Hematopoietic multipotent progenitor cell (in vitro differentiated cells): ENCODE results near the gene CLEC18B. TPM values are rescaled to one million over a fixed set of nuclear protein-coding genes. Genes with fewer than 3 reads are reported as not detected.
"Not testable (repeated sequence)": the region's sequence is repeated elsewhere in the genome, so short reads cannot be mapped to it uniquely, and the experiment has no call there.

Experiments
- DNase-seq, 3 donors: peaks; one replicate each; pipeline ENCODE4 v3.0.0-alpha.2; 2011 to 2015; ENCODE audit warnings: low read depth in 2 of 3, low spot score in 2 of 3
- total RNA-seq: library from RNA; depleted of rRNA; stranded (reverse); fragments of >200 nt; gene quantifications from one replicate; pipeline ENCODE4 v1.2.3, GENCODE V29; 2012

CLEC18B gene
- not detected for total RNA-seq

DNA sequence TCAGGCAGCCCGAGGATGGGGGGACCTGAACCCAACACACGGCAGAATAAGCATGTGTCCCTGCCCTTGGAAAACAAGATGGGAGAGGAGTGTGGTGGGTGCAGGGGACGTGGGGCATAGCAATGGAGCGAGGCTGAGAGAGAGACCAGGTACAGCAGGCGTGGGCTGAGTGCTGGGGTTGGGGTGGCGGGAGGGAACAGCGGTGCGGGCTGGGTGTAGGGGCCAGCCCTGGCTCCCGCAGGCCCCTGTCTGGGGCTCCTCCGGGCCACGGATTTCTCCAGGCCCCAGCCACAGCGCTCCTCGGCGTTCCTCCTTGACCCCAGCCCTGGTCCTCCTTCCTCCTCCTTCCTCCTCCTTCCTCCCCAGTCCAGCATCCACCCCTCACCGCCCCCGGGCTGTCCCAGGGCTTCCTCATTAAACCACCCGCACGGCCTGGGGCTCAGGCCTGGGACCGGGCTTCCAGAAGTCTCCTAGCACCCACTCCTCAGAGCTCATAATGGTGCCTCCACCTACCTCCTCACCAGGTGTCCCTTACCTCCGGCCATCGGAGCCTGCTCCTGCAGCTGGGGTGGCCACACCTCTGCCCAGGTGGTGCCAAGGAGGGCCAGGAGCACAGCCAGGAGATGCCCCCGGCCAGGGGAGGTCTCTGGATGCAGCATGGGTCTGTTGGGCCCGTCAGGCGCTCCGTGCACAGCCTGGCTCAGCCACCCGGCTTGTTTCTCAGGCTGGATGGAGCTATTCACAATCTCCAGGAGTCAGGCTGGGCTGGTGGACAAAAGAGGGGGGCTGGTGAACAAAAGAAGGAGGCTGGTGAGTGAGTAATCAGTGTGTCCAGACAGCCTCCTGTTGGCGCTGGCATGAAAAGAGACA is at the start of gene CLEC18B:
CLEC18B (minus strand) TSS at position 867 of the 870 bp plus-strand sequence; CDS start at position 659, 208 bp downstream.
- not testable (repeated sequence) for DNase-seq

DNA sequence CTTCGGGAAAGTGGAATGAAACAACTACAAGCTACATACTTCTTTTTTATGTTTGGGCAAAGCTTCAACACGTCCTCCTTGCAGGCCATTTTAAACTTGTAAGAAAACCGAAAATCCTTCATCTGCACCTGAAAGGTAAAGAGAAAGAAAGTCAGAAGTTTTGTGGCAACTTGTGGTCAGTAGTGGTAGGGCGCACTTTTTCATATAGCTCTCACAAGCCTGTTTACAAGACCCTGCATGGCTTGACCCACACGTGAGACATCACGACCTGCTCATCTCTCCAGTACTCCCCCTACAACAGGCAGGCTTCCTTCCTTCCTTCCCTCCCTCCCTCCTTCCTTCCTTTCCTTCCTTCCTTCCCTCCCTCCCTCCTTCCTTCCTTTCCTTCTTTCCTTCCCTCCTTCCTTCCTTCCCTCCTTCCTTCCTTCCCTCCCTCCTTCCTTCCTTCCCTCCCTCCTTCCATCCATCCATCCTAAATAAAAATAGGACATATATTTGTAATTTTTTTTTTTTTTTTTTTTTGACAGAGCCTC is 48.7 kb upstream of the CLEC18B start:
- DNase-seq, result no peak

DNA sequence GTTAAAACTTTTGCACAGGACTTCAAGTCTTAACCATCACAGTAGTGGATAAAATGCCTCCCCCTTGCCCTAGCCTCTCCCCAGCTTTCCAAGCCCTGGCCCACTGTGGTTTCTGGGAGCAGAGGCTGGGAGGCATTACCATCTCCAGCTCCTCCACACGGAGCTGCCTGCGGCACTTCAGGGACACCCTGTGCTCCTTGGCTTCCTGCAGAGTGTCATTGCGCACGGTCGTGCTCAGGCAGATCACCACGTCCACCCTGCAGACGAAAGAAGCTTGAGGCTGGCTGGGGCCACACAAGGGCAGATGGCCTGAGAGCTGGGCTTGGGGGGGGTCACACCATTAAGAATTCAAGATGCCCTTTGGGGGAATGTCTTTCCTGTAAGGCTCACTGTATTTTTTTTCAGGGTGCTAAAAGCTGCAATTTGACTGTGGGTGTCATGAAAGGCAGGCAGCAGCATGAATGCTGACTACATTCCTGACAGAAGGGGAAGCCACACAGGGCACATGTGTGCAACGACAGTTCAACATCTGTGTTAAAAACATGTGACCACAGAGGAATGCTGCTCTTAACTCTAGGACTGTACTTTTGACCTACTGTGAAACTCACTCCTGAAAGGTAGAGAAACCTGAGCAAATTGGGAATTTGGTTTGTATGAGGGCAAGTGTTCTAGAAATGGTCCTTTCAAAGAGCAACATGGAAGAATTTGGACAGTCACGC is 47.7 kb upstream of the CLEC18B start:
- no peak for DNase-seq

DNA sequence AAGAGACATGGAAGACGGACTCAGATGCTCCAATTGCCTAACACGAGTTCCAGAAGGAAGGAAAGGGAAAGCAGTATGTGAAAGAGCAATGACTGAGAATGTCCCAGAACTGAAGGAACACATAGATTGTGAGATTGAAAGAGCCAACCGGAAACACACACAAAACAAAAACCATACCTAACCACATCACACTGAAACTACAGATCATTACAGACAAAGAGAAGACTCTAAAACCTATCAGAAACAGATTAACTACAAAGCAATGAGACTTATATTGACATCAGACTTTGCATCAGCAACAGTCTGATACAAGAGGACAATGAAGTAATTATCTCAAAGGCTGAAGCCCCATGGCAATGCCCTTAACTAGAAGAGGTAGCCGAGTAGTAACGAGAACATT is 45.6 kb upstream of the CLEC18B start:
- no peak for DNase-seq

DNA sequence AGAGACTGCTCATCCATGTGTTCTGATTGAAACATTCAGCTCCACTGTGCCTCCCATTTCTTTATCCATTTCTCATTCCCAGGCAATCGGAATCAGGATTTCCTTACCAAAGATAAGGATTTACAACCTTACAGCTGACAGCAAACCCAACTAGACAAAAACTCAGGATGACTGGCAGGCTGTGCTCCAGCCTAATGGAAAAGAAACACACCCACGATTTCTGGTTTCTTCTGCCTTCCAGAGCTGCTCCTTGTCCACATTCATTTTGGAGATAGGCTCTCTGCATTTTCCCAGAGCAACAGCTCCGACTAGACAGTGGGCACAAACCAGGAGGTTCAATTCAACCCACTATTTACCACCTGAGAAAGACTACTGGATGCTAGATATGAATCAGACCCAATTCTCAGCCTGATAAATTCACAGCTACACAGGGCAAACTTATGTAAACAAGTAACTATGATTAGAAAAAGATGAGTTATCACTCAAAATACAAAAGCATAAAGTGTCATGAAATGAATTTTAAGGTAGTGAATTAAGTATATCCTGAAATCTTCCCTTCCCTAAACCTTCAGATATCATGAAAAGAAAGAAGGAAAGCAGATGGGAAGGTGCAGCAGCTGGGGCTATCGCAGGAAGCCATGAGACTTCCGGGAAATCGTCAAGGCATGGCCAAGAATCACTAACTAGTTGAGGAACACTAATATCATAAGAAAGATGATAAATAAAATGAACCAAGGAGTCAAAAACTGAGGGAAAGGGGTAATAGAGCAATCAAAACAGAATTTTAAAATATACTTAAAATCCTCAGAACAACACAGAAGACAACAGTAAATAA is 44.8 kb upstream of the CLEC18B start:
- DNase-seq, result no peak

DNA sequence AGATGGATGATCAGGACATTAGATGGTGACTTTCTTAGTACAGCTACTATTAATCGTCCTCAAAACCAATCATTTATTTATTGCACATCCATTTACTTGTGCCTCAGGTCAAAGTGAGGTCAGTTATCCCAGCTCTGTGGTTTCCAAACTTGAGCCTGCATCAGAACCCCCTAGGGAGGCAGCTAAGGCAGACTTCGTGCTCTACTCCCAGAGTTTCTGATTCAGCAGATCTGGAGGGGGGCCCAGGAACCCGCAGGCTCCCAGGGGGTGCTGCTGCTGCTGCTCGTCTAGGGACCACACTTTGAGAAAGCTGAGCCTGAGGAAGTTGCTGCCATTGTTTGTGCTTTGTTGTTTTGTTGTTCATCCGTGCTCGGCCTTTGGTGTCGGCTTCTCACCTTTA is 44.0 kb upstream of the CLEC18B start:
- no peak for DNase-seq

DNA sequence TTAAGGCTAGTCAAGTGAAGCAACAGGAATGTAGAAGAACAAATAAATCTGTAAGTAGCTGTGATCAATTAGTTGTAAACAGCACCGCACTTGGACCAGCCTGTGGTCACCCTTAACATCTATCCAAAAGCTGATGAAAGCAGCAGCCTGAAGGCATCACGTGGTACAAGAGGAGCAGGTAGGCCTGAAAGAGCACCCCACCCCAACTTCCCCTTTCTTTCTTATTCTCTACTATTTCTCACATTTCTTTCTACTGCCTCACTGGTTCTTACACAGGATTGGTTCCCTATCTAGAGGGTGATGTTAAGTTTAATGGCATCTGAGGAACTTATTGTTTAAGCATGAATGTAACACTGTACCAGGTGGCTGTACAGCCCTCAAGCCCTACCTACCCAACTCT is 42.6 kb upstream of the CLEC18B start:
- DNase-seq, result no peak

DNA sequence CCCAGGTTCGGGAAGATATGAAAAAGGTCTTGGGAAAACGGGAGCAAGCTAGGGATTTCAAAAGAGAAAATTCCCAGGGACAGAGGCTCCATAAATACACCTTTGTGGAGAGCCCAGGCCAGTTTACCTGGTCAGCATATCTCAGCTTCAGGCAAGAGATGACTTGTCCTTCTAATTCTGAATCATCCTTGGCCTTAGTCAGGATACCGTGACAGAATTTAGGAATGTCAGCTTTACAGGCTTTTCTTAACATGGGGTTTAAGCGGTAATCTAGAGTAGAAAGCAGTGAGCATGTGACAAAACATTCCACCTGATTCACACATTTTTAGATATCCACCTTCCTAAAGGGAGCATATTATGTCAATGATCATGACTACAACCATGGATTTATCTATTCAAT is 41.1 kb upstream of the CLEC18B start:
- no peak for DNase-seq

DNA sequence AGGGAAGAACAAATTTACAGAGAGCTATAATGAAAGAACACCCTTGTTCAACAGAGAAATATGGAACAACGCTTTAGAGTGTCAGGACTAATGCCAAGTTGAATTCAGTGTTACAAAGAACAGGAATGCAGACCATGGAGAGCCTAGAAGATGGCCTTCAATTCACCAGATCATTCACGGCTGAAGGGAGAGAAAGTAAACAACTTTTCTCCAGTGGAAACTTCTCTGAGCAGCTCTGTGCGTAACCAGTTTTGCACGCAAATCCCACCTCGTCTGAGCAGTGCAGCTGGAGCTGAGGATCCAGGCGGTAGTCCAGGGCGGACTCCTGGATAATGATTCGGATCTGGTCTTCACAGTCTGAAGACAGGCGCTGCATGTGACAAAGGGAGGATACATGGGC is 40.5 kb upstream of the CLEC18B start:
- no peak for DNase-seq

DNA sequence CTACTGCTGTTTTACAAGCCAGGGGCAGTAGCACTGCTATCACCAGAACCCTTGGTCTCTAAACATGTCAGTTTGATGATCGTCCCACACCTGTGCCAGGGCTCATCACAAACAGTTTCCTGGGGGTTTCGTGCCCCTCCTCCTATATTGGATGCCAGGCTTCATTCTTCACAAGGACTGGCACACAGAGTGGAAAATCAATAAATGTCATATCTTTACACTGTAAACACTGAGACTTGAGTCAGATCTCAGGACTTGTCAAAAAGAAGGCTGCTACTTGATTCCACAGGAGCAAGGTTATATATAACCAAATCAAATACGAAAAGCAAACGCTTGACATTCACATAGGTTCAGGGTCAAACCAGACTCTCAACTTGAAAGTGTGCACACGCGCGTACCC is 39.3 kb upstream of the CLEC18B start:
- DNase-seq, result no peak

DNA sequence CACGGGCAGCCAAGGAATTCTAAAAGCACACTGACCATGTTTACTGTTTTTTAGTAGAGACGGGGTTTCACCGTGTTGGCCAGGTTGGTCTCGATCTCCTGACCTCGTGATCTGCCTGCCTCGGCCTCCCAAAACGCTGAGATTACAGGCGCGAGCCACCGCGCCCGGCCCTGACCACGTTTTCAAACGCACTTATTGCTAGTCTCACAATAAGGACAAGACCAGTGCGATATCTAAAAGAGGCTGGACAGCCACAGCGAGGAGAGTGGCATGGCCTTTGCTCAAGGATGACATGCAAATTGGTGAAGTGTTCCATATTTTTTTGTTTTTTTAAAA is 35.0 kb upstream of the CLEC18B start:
- DNase-seq, result no peak

DNA sequence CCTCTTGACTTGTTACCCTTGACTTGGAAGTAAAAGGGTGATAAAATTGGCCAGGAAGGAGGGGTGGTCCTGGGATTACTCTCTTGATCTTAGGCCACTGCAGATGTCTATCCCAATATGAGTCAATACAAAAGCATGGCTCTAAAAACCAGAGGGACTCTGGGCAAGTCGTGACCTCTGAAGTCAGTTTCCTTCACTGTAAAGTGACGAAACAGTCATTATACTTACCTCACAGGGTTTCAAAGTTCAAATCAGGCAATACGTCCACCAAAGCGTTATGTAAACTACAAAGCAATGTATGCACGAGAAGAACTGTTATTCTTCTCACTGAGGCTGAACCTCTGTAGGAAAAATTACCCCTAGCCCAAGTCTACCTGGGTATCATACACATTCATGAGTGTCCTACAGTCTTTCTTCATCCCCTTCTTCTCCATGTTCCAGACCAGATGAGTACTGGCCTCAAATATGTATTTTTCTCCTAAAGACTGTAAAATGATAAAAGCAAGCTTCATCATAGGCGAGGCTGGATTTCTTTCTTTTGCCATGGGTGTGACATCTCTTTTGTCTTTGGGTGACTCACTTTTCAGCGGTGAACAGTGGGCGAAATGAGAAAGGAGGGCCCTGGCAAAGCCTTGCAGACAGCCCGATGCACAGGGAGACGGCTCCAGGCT is 34.5 kb upstream of the CLEC18B start:
- no peak for DNase-seq

DNA sequence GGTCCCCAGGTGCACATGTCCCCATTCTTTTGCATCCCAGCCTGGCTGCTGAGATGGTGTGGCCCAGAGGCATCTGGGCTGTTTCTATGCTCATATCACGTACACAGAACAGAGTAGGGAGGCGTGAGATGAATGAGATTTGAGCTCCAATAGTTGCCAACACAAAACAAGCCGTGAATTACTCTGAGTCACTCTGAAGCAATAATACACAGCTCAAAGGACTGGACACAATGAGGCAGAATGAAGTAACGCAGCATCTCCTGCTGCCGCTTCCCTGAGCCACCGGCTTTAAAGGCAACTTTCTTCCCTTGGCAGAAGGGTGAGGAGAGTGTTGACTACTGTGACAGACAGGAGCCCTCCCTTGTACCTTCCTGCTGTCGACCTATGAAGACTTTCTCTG is 33.9 kb upstream of the CLEC18B start:
- no peak for DNase-seq

DNA sequence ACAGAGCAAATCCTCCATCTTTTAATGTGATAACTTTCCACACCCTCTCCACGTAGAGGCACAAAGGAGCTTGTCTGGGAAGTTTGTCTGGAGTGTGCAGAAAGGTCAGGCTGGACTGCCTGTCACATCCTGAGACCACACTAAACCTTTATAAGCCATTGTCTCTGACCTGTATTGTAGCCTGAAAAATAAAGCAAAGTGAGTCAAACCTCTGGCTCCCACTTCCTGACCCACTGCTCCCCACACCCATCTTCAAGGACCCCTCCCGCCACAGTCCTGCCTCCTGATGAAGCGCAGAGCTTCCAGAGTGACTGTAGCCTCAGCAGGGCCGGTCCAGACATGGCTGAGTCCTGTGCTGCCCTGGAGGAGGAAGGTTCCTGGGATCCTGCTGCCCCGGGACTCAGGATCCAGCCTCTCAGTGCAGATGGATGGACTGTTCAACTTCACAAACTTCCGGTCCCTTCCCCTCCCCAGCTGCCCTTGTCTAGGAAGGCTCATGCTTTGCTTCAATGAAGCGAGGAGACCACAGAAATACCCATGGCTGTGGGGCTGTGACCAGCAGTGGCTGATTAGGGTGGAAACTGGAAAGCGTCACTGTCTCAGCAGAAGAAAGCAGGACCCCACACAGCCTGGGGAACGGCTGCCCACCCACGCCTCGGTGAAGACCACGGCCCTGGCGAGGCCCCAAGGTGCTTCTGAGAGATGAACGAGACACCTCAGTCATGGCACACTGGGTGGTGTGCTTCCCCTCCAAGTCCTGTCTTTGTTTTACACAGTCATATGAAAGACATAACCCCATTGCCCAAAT is 30.9 kb upstream of the CLEC18B start:
- DNase-seq, result no peak

DNA sequence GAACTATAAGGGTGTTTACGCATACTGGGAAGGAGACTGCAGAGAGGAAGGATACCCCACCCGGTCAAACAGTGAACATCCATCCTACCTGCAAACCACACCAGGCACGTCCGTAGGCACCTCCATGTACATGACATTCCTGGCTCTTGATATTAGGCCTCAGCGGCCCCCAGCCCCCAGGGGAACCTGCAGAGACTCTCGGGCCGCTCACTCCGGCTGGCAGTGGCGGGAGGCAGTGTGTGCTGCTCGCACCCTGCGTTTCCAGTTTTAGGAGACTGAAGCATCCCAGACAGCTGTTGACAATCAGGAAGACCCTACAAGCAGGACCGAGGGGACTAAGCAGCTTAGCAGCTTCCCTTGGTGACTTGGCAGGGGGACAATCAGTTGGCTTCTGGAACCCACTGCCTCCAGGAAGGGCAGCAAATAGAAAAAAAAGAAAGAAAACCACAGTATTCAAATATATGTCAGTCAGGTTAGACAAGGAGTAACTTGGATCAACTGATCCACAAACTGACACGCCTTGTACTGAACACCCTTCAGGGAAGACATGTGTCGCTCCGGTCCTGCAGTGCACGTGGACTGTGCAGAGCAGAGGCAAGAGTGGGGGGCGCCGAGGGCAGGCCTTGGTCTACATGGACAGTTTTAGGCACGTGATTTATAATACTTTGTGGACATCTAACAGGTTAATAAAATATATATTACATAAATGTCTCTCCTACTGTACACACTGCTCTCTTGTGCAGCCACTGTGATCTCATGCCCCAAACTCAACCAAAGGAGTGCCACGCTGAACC is 29.9 kb upstream of the CLEC18B start:
- no peak for DNase-seq

DNA sequence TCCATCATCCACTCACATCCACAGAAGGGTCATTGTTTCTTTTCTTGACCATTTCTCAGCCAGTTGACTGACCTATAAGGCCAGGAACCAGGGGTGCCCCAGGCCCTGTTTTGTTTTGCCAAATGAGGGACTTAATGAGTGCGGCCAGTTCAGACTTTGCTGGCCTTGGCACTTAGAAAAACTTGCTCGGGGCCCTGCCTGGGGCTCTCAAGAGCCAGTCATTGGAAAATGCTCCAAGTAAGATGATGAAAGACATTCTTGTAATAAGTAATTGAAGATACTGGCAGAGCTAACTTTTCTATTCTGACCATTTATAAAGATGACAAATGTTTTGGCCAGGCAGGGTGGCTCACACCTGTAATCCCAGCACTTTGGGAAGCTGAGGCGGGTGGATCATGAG is 29.0 kb upstream of the CLEC18B start:
- DNase-seq, result no peak

DNA sequence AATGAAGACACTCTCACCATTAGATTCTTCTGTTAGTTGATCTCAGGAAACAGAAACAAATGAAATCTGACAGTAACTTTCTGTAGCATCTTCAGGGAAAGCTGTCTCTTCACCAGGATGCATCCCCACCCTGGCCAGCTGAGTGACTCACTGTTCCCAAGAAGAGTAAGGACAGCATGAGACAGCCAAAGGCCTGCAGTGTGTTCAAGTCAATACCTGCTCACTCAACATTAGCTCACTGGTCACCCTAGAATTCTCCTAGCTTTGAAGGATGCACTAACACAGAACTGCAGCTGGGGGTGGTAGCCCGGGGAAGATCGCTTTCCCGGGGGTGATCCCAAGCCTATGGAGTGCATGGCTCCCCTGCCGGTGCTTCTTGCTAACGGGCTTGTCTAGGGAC is 28.2 kb upstream of the CLEC18B start:
- DNase-seq, result no peak

DNA sequence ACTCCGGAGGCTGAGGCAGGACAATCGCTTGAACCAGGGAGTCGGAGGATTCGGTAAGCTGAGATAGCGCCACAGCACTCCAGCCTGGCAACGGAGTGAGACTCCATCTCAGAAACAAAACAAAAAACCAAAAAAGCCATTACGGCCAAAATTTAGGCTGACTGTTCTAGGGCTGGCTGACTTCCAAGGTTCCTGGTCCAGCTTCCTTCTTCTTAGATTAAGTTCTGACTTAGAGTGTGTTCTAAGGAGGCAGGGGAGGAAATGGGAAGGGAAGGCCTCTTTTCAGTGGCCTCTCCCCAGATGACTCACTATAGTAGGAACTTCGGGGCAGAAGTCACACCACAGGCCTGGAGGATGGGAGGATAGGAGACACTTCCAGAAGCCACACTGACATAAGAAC is 27.7 kb upstream of the CLEC18B start:
- DNase-seq, result no peak

DNA sequence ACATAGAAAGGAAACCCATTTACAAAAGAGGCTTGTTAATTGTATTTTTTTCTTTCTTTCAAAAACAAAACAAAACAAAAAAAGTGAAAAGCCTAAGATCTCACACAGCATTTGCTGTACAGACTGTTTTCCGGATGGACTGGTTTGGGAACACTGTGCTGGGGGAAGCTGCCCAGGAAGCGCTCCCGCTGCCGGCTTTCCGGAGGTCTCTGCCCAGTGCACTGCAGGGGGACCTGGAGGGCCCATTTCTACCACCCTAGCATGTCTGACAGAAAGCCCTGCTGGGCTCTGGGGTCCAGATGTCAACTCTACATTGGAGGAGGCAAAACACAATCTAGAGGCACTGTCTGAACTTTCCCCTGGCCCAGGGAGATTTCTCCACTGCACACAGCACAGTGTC is 26.3 kb upstream of the CLEC18B start:
- DNase-seq, result no peak
